PC-9 (cell line): ENCODE data around the gene TPCN2. TPM values are rescaled to one million over a fixed set of nuclear protein-coding genes. Genes with fewer than 3 reads are reported as not detected.
A peak's percentile ranks its signal among the peaks of the same experiment; 100 is the strongest.

Experiments used
- BruUV-seq: library from RNA; stranded (reverse); fragments of 400-500 nt; replicated peaks from 2 replicates; lab custom pipeline; 2021; lab: Mats Ljungman, UMichigan
- CTCF ChIA-PET: fragments of 300-600 bp; sonication (Branson Sonifier 250); formaldehyde crosslinking; loops from one replicate; lab custom pipeline; 2022; ENCODE audit warnings: antibody characterized with exemption; lab: Charles Lee
- POLR2A ChIA-PET: fragments of 300-600 bp; sonication (Branson Sonifier 250); formaldehyde crosslinking; loops from one replicate; lab custom pipeline; 2022; ENCODE audit warnings: antibody characterized with exemption; ENCODE audit not compliant: unreplicated experiment; lab: Charles Lee
- DNase-seq, 2 experiments: peaks; one replicate each; pipeline versions ENCODE4 v3.0.0 to v3.0.0-alpha.2; 2015 to 2022; ENCODE audit warnings: mixed read lengths in 1 of 2
- H2AFZ ChIP-seq: fragments of 200-600 bp; sonication (generic); 2 replicates; pipeline ENCODE4 v1.8.1; 2017; ENCODE audit warnings: antibody characterized with exemption
- H3F3A ChIP-seq: fragments of 200-600 bp; sonication (generic); 2 replicates; pipeline ENCODE4 v1.8.1; 2017; ENCODE audit warnings: antibody characterized with exemption, mild to moderate bottlenecking, low read depth; ENCODE audit not compliant: insufficient read depth
- H3K27ac ChIP-seq: fragments of 200-600 bp; sonication (generic); 2 replicates; pipeline ENCODE4 v1.6.1; 2016; ENCODE audit warnings: mixed run types
- H3K27me3 ChIP-seq: fragments of 200-600 bp; sonication (generic); 2 replicates; pipeline ENCODE4 v1.6.1; 2016; ENCODE audit warnings: low read depth, mixed run types; ENCODE audit not compliant: insufficient read depth
- H3K36me3 ChIP-seq: fragments of 200-600 bp; sonication (generic); 2 replicates; pipeline ENCODE4 v1.6.1; 2016; ENCODE audit warnings: low read depth, mixed run types
- H3K4me1 ChIP-seq: fragments of 200-600 bp; sonication (generic); replicated peaks from 2 replicates; pipeline ENCODE4 v1.6.1; 2016; ENCODE audit warnings: mixed run types; ENCODE audit not compliant: insufficient read depth
- H3K4me2 ChIP-seq: fragments of 200-600 bp; sonication (generic); 2 replicates; pipeline ENCODE4 v1.6.1; 2017; ENCODE audit warnings: mixed run types
- H3K4me3 ChIP-seq: fragments of 200-600 bp; sonication (generic); 2 replicates; pipeline ENCODE4 v1.6.1; 2016; ENCODE audit warnings: mixed run types
- H3K79me2 ChIP-seq: fragments of 200-600 bp; sonication (generic); 2 replicates; pipeline ENCODE4 v1.6.1; 2017; ENCODE audit warnings: low read depth, mixed run types
- H3K9me2 ChIP-seq: fragments of 200-600 bp; sonication (generic); 2 replicates; pipeline ENCODE4 v1.8.1; 2017; ENCODE audit warnings: mild to moderate bottlenecking; ENCODE audit not compliant: insufficient read depth
- H3K9me3 ChIP-seq: fragments of 200-600 bp; sonication (generic); 2 replicates; pipeline ENCODE4 v1.8.1; 2016; ENCODE audit warnings: low read depth; ENCODE audit not compliant: insufficient read depth
- H4K20me1 ChIP-seq: fragments of 200-600 bp; sonication (generic); 2 replicates; pipeline ENCODE4 v1.8.1; 2017; ENCODE audit not compliant: insufficient read depth
- EZH2 ChIP-seq: fragments of 200-600 bp; sonication (generic); IDR thresholded peaks from 2 replicates; pipeline ENCODE4 v1.8.0; 2017; ENCODE audit warnings: antibody characterized with exemption, low read depth
- intact Hi-C: fragments of 100-400 bp; cut with micrococcal nuclease; formaldehyde crosslinking; loops from one replicate; pipeline ENCODE4 v1.10.0; 2022; ENCODE audit not compliant: unreplicated experiment
- total RNA-seq: library from RNA; stranded (reverse); gene quantifications from 2 replicates; pipeline ENCODE4 v1.2.3, GENCODE V29; 2021
- TF ChIP-seq, protein P1 (sequence below): fragments of 200-600 bp; sonication (generic); conservative IDR thresholded peaks from 2 replicates; pipeline ENCODE4 v1.6.1; 2017; ENCODE audit warnings: mixed run types, antibody characterized with exemption, mild to moderate bottlenecking, moderate library complexity

TPCN2 gene
- total RNA-seq, 1 experiment from 2014 or later: 24.8 TPM

DNA sequence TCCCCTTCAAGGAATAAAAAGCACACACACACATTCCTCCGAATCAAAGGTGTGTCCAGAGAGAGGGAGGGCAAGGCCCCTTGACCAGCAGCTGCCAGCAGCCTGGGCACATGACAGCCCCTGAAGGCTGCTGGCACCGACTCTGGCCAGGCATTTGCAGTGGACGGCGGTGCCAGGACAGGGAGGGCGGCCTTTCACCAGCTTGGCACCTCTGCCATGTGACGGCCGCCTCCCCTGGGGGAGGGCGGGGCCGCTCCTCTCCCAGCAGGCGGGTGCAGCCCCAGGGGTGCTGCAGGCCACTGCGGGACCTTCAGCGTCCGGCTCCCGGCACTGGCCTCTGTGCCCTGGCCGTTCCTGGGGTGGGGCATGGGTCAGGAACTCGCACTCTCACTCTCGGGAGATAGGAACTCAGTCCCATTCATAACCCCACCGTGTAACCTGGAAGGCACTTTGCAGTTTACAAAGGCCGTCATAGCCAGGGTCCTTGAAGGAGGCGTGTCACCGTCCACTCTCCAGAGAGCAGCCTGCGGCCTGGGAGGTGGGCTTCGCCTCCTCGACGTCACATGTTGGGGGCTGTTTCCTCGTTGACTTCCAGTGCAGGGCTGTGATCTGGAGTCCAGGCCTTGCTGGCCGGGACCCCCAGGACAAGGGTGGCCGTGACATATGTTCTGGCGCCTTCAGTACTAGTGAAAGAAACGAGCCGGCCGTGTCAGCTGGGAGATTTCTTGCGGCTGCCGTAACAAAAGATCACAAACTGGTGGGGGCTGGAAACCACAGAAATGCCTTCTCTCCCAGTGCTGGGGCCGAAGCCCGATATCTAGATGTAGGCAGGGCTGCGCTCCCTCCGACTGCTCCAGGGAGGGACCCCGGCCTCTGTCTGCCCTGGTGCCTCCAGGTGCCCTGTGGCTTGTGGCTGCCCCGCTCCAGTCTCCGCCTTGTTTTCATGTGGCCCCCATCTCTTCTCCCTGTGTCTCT, 67.1 kb downstream of the TPCN2 start:
- peak; percentile 91 to 95 for DNase-seq
- BruUV-seq: no TSS peak
- no peaks in the 10 kb centered on the region for H3K79me2 ChIP-seq
- H3K4me1 ChIP-seq: peaks cover 31% of the 10 kb centered on the region
- H3K9me2 ChIP-seq: no peaks in the 10 kb centered on the region
- POLR2A ChIA-PET: interaction anchor here (0.5 to 1.6 kb wide), 7 partner anchors 15 to 523 kb away, joined by 3 to 8 read pairs (median 3); partner anchors contain the start of gene MYEOV
- TF ChIP-seq EZH2: no peak
- TF ChIP-seq, protein P1, sequence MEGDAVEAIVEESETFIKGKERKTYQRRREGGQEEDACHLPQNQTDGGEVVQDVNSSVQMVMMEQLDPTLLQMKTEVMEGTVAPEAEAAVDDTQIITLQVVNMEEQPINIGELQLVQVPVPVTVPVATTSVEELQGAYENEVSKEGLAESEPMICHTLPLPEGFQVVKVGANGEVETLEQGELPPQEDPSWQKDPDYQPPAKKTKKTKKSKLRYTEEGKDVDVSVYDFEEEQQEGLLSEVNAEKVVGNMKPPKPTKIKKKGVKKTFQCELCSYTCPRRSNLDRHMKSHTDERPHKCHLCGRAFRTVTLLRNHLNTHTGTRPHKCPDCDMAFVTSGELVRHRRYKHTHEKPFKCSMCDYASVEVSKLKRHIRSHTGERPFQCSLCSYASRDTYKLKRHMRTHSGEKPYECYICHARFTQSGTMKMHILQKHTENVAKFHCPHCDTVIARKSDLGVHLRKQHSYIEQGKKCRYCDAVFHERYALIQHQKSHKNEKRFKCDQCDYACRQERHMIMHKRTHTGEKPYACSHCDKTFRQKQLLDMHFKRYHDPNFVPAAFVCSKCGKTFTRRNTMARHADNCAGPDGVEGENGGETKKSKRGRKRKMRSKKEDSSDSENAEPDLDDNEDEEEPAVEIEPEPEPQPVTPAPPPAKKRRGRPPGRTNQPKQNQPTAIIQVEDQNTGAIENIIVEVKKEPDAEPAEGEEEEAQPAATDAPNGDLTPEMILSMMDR: no peak
- H3K36me3 ChIP-seq: no peaks in the 10 kb centered on the region
- no peak overlapping the region for H2AFZ ChIP-seq
- peaks cover 5% of the 10 kb centered on the region; the same call in 1 of the 2 replicates for H3K9me3 ChIP-seq
- peak overlapping the region; percentile 8; the same call in 1 of the 2 replicates for H3K4me3 ChIP-seq
- intact Hi-C loops: no loop called here
- no peaks in the 10 kb centered on the region for H4K20me1 ChIP-seq
- H3K4me2 ChIP-seq: peak overlapping the region; percentile 64
- H3F3A ChIP-seq: peaks cover 33% of the 10 kb centered on the region; the same call in 1 of the 2 replicates
- CTCF ChIA-PET: interaction anchor here (0.6 to 1.4 kb wide), 3 partner anchors 8 to 867 kb away, joined by 5 to 9 read pairs (median 6); no protein-coding TSS in a partner anchor
- peak overlapping the region; percentile 59 for H3K27ac ChIP-seq
- no peaks in the 10 kb centered on the region for H3K27me3 ChIP-seq

DNA sequence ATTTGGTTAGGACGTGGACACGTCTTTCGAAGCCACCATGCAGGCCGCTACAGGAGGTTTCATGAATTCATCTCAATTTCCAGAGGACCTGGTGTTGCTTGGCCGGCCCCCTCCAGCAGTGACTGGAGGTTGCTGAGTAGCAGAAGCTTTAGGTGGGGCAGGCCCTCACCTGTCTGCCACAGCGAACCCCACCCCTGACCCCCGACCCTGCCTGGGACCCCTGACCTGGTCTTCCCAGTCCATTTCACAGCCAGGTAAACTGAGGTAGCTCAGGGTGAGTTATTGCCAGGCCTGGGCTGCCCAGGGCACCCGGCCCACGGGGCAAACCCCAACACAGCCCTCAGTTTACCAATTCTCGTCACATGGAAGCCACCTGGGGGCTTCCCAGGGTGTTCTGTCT, 67.9 kb downstream of the TPCN2 start:
- ChIA-PET CTCF (no interaction called here), POLR2A (no interaction called here)
- Histone ChIP-seq H3K9me2 (no peaks in the 10 kb centered on the region), H3K36me3 (no peaks in the 10 kb centered on the region), H3K27me3 (no peaks in the 10 kb centered on the region), H3K4me3 (no peak overlapping the region), H3K4me1 (peaks cover 39% of the 10 kb centered on the region), H2AFZ (no peak overlapping the region), H3K4me2 (0 out of 2 replicates have a peak overlapping the region, but pooled peaks have one; percentile 64), H3K27ac (peak overlapping the region; percentile 59; the same call in 1 of the 2 replicates), H4K20me1 (no peaks in the 10 kb centered on the region), H3K9me3 (peaks cover 5% of the 10 kb centered on the region; the same call in 1 of the 2 replicates), H3K79me2 (no peaks in the 10 kb centered on the region), H3F3A (peaks cover 33% of the 10 kb centered on the region; the same call in 1 of the 2 replicates)
- intact Hi-C loops: no loop called here
- no TSS peak for BruUV-seq
- TF ChIP-seq EZH2: no peak
- TF ChIP-seq, protein P1: no peak
- no peak for DNase-seq

DNA sequence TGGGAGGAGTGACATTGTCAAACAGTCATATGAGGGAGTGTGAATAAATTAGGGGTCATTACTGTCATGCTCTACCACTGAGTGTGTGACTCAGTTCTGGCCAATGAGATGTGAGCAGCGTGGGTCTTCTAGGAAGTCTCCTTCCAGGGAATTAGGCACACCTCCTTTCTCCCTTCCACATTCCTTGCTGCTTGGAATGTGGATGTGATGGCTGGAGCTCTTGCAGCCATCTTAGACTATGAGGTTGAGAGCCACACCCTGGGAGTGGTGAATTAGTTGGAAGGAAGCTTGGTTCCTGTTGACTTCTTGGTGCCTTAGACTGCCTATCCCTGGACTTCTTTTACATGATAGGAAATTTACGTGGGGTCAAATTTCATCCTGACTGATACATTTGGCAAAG, 70.5 kb downstream of the TPCN2 start:
- Histone ChIP-seq H3K9me2 (no peaks in the 10 kb centered on the region), H3K27ac (no peak overlapping the region), H3K79me2 (no peaks in the 10 kb centered on the region), H3K4me3 (no peak overlapping the region), H3K4me2 (no peak overlapping the region), H3K4me1 (peaks cover 59% of the 10 kb centered on the region), H4K20me1 (no peaks in the 10 kb centered on the region), H3F3A (peaks cover 51% of the 10 kb centered on the region), H3K9me3 (peaks cover 5% of the 10 kb centered on the region; the same call in 1 of the 2 replicates), H3K27me3 (no peaks in the 10 kb centered on the region), H3K36me3 (no peaks in the 10 kb centered on the region), H2AFZ (no peak overlapping the region)
- intact Hi-C loops: no loop called here
- BruUV-seq: no TSS peak
- CTCF ChIA-PET: no interaction called here
- POLR2A ChIA-PET: no interaction called here
- DNase-seq: peak in 1 of 2 experiments; percentile 44
- TF ChIP-seq, protein P1: no peak
- no peak for TF ChIP-seq EZH2
